Muscle of leg (tissue), 11 donors: ENCODE data around the gene GNB1L. TPM values are rescaled to one million over a fixed set of nuclear protein-coding genes. Genes with fewer than 3 reads are reported as not detected.

Experiments used
- DNase-seq: peaks from one replicate; pipeline ENCODE4 v3.0.0; 2013
- H3K27ac ChIP-seq: one replicate; pipeline ENCODE4 v1.5.1; 2013; ENCODE audit warnings: mild to moderate bottlenecking, low read length, control low read depth
- H3K27me3 ChIP-seq: one replicate; pipeline ENCODE4 v1.6.1; 2013; ENCODE audit warnings: low read length; ENCODE audit not compliant: control insufficient read depth, insufficient read depth
- H3K36me3 ChIP-seq: one replicate; pipeline ENCODE4 v1.6.1; 2013; ENCODE audit warnings: low read length; ENCODE audit not compliant: control insufficient read depth, insufficient read depth
- H3K4me1 ChIP-seq: one replicate; pipeline ENCODE4 v1.6.1; 2013; ENCODE audit warnings: low read length; ENCODE audit not compliant: control insufficient read depth, insufficient read depth
- H3K4me3 ChIP-seq: one replicate; pipeline ENCODE4 v1.5.1; 2013; ENCODE audit warnings: low read length, control low read depth
- H3K9me3 ChIP-seq: replicated peaks from 2 replicates; pipeline ENCODE4 v1.6.1; 2013; ENCODE audit warnings: low read depth, low read length; ENCODE audit not compliant: control insufficient read depth
- WGBS: methylation state at CpG from one replicate; pipeline ENCODE4 v1.1.5; 2013; ENCODE audit warnings: missing lambda C conversion rate; ENCODE audit not compliant: insufficient coverage; 5-methylcytosine and 5-hydroxymethylcytosine counted together
- polyA plus RNA-seq, 8 donors: library from polyadenylated mRNA; unstranded; fragments of 120-200 nt; gene quantifications; one replicate each; pipeline versions ENCODE4 v1.2.1 to v1.2.3, GENCODE V29; 2013; ENCODE audit warnings: inconsistent platforms in 1 of 8, low replicate concordance in 1 of 8; ENCODE audit not compliant: insufficient read length in 8 of 8, insufficient read depth in 1 of 8
- total RNA-seq: library from RNA; stranded (reverse); fragments of 120-200 nt; gene quantifications from one replicate; pipeline ENCODE4 v1.2.4, GENCODE V29; 2013

GNB1L gene
- total and polyA plus RNA-seq, 9 donors, result 3.0 to 6.9 (median 4.6) TPM

DNA sequence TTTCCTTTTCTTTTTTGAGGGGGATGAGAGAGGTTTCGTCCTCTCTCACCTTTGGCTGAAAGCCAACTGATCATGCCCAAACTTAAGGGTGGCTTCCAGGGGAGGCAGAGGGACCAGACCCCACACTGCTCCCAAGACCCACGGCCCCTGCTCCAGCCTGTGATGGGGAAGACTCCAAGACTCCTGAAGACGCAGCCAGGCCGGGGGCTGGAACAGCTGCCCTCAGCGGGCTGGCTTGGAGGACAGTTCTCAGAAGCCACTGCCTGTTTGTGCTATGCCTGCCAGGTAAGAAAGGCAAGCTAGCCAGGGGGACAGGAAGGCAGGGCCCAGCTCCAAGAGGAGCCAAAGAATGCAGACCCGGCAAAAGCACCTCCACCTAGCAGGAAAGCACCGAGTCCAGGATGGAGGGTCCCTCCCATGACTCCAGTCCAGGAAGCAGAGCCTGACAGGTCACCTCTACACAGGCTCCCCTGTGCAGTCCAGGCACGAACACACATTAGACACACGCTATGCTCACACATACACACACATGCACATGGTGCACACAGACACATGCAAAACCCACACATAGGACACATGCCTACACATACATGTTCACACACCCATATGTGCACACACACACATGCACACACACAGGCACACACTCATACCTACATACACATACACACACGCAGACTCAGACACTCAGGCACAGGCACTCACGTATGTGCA, 31.3 kb downstream of the GNB1L start:
- Histone ChIP-seq H3K27me3 (no peaks in the 10 kb centered on the region), H3K4me3 (no peak overlapping the region), H3K36me3 (no peaks in the 10 kb centered on the region), H3K27ac (no peak overlapping the region), H3K9me3 (no peaks in the 10 kb centered on the region), H3K4me1 (no peaks in the 10 kb centered on the region)
- WGBS, result 77% methylated on average over 9 of the region's 11 CpGs
- DNase-seq, result no peak

DNA sequence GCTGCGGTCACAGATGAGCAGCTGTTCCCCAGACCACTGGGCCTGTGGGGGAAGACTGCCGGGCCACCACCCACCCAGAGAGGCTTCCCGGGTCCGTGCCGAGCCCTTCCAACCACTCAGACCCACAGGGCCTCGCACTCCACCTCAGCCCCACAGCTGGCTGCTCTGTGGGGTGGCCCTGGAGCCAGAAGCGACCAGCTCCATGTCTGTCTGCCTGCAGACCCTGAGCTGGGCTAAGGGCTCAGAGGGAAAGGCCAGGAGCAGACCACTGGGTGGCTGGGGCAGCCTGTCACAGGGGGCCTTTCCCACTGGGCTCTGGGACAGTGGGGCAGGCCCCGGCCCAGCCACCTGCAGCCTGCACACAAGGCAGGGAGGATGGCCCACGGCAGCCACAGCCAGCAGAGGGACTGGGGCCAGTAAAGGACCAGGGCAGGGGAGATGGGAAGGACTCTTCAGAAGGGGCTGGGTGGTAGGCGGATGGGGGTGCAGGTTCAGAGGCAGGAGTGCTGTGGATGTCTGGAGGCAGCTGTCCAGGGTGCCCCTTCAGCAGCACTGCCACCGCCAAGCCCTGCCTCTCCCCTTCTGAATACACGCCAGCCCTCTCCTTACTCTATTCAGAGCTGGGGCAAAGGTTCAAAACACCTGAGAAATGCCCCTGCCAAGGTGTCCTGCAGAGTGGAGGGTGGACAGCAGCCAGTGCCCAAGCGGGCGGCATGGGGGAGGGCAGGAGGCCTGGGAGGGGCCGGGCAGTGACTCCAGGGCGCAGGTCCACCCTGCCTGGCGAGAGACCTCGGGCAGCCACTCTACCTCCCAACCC, 32.2 kb downstream of the GNB1L start:
- Histone ChIP-seq H3K36me3 (no peaks in the 10 kb centered on the region), H3K27me3 (no peaks in the 10 kb centered on the region), H3K4me3 (no peak overlapping the region), H3K9me3 (no peaks in the 10 kb centered on the region), H3K4me1 (no peaks in the 10 kb centered on the region), H3K27ac (no peak overlapping the region)
- no peak for DNase-seq
- WGBS, result 69% methylated on average over 13 of the region's 18 CpGs

DNA sequence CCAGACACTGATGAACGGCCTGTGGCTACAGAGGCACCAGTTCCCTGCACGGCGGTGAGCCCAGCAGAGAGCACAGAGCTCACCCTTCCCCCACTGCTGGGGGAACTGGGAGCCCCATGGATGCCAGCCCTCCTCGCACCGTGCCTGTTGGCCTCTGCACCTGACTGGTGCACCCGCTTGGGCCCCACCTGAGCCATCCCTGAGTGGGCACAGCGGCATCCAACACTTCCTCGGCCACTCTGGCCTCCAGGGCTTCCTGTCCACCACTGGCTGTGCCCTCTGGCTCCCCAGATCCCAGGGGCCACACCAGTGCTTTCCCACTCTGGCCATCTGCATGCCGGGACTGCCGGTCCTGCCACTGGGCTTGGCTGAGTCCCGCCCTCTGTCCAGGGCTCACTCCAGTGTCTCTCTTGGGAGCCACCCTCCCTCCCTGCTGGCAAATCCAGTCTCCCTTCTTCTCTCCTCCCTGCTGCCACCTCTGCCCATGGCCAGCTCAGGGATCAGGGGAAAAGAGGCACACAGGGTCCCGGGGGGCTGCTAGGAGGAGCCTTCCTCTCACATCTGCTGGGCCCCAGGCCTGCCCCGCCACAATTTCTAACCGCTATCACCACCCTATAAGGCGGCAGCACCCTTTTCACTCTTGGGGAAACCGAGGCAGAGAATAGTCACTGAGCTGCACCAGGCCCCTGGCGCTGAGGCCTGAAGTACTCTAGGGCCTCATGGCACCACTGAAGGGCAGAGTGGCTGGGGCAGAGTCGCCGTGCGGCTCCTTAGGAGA, 33.0 kb downstream of the GNB1L start:
- H3K27me3 ChIP-seq, result no peaks in the 10 kb centered on the region
- H3K4me3 ChIP-seq, result no peak overlapping the region
- H3K9me3 ChIP-seq, result no peaks in the 10 kb centered on the region
- H3K4me1 ChIP-seq, result no peaks in the 10 kb centered on the region
- no peak overlapping the region for H3K27ac ChIP-seq
- no peaks in the 10 kb centered on the region for H3K36me3 ChIP-seq
- WGBS, result 82% methylated on average over 17 of the region's 20 CpGs
- DNase-seq, result no peak

DNA sequence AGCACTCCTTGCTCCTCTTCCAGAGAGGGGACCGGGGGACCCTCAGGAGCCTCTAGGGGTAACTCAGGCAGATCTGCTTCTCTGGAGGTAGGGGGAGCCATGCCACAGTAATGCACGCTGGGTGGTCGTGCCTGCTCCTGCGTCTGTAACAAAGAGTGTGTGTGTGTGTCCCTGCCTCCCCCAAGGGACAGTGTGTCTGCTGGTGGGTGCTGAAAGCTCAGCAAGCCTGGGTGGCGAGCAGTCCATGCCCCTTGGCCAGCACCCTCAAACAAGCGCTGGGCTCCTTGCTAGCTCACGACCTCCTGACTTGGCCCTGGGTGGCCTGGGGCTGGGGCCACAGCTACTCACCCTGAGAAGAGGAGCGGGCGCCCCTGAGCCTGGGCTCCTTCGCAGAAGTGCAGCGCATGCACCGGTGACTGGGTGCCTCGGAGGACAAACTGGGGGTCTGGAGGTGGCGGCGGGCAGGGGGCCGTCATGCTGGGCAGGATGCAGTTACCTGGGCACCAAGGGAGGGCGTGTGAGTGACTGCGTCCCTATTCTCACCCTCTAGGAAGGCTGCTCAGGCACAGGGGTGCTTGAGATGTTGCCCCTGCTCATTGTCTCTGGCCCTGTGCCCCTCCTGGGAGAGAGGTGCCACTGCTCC, 33.7 kb downstream of the GNB1L start:
- H3K27me3 ChIP-seq, result no peaks in the 10 kb centered on the region
- no peak overlapping the region for H3K27ac ChIP-seq
- DNase-seq, result no peak
- no peaks in the 10 kb centered on the region for H3K4me1 ChIP-seq
- no peaks in the 10 kb centered on the region for H3K9me3 ChIP-seq
- 83% methylated on average over 18 of the region's 18 CpGs for WGBS
- no peak overlapping the region for H3K4me3 ChIP-seq
- no peaks in the 10 kb centered on the region for H3K36me3 ChIP-seq

DNA sequence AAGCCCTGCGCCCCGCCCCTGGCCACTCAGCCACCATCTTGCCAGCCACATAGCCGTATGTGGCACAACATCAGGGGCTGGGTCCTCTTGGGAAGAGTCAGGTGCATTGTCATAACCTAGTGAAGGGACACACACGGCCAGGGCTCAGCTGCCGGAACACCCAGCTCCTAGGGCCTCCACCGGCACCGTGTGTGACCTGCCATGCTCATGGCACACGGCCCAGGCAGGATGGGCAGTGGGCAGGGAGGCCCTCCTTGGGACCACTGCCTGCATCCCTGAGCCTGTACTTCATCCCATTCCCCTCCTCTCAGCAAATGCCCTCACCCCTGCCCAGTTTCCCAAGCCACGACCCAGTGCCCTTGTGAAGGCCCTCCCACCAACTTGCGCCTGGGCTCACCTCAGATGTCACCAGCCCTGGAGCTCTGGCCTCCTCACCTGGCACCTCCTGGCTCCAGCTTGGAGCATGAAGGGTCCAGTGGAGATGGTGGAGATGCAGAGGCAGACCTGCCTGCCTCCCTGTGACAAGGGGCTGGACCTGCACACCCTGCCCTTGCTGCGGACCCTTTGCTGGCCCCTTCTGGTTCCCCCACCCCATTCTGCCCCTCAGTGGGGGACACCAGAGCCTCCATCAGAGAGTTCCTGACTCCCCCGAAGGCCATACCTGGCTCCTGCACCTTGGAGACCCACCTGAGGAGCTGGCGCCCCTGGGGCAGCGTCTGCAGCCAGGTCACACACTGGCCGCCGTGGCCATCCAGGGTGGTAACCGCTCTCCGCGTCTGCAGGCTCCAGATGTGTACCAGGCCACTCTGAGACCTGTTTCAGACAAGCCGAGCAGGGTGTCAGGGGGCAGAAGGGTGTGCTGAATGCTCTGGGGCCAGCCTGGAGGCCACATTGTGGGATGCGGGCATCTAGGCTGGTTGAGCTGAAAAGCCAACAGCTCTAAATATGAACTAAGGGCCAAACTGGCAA, 34.5 kb downstream of the GNB1L start:
- H3K9me3 ChIP-seq, result no peaks in the 10 kb centered on the region
- H3K27me3 ChIP-seq, result no peaks in the 10 kb centered on the region
- H3K4me1 ChIP-seq, result no peaks in the 10 kb centered on the region
- H3K4me3 ChIP-seq, result no peak overlapping the region
- no peaks in the 10 kb centered on the region for H3K36me3 ChIP-seq
- DNase-seq, result no peak
- WGBS, result 90% methylated on average over 17 of the region's 21 CpGs
- no peak overlapping the region for H3K27ac ChIP-seq

DNA sequence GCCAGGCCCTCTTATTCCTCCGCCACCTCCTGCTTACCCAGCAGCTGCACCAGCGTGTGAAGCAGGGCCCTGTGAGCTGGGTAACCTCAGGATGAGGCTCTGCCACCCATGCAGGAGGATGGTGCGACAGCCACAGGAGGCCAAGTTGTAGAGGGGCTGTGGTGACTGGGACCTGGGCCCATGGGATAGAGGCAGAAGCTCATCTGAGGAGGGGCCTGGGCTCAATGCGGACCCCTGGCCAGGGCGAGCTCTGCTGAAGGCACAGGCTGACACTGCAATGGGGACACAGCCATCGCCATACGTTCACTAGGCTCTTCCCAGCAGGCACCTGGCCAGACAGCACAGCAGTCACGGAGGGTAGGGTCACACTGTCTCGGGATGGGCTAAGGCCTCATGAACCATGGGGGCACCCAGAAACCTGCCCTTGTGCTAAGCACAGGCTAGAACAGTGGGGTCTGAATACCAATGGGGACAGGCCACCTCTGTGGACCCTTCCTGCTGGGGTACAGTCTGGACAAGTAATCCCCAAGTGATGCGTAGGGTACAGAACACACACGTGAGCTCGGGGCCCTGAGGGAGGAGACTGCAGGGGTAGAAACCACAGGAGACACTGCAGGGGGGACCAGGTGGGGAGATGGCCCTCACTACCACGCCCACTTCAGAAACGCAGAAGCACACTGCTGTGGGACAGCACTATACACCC, 35.3 kb downstream of the GNB1L start:
- no peak overlapping the region for H3K27ac ChIP-seq
- 86% methylated on average over 13 of the region's 14 CpGs for WGBS
- no peak for DNase-seq
- no peak overlapping the region for H3K4me3 ChIP-seq
- H3K27me3 ChIP-seq, result no peaks in the 10 kb centered on the region
- H3K9me3 ChIP-seq, result no peaks in the 10 kb centered on the region
- H3K36me3 ChIP-seq, result no peaks in the 10 kb centered on the region
- H3K4me1 ChIP-seq, result no peaks in the 10 kb centered on the region

DNA sequence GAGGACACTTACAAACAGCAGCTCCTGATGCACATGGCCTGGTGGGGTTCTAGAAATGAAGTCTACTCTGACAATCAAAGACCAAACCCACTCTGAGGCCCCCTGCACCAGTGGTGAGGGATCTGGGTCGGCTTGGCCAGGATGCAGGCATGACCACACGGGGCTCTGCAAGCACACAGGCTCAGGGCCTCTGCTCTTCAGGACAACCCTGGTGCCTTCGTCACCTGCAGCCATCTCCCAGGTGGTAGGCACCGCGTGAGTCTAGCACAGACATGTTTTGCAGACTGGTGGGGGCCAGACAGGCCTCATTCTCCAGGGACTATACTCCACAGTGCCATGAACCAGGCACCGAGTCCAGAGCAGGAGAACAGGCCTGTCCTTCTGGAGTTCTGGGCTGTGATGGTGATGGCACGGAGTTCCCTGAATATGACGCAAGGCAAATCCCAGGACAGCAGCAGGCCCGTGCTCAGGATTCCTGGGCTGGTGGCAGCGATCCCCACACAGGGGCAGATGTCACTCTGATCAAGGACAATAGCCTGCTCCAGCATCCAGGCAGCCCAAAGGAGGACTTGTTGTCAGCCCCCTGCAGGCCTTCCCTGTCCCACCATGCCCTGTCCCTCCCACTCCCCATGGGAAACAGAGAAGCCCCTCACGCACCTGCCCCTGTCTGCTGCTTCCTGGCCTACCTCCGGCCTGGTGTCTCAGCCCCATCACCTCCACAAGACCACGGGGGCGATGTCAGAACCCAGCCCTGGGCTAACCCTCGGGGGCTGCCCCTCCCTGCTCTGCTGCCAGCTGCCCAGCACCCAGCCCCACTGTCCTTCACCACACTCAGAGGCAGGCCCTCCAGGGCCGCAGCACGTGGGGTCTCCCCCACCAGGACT, 36.1 kb downstream of the GNB1L start:
- no peaks in the 10 kb centered on the region for H3K4me1 ChIP-seq
- H3K9me3 ChIP-seq, result no peaks in the 10 kb centered on the region
- no peak overlapping the region for H3K27ac ChIP-seq
- no peaks in the 10 kb centered on the region for H3K36me3 ChIP-seq
- H3K4me3 ChIP-seq, result no peak overlapping the region
- WGBS, result 81% methylated on average over 15 of the region's 17 CpGs
- no peak for DNase-seq
- H3K27me3 ChIP-seq, result no peaks in the 10 kb centered on the region

DNA sequence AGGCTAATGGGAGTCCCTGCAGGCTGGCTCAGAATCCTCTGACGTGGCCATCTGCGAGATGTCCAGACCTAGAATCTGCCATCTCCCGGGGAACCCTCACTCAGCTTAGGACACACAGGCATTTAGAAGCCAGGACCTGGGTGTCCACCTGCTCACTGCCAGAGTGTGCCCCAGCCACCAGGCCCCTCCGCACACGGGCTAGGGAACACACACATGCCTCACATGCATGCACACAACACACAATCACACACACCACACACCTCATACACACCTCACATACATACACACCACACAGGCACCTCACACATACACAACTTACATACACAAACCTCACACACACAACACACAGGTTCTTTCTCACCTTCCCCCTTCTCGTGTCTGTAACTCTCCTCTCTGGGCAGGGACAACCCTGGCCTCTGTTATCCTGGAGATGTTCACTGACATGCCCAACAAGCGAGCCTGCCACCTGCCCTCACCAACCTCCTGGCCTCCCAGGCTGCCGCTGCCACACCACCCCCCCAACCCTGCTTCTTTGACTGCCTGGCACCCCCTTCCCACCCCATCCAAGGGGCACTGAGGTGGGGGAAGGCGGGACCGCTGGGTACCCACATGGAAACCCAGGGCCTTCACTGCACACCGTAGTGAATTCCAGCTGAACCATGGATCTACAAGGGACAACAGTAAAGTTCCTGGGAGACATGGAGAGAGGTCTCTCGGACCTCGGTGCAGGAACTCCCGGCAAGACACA, 38.1 kb downstream of the GNB1L start:
- no peaks in the 10 kb centered on the region for H3K27me3 ChIP-seq
- 82% methylated on average over 8 of the region's 14 CpGs for WGBS
- H3K4me1 ChIP-seq, result peaks cover 5% of the 10 kb centered on the region
- H3K36me3 ChIP-seq, result no peaks in the 10 kb centered on the region
- no peak for DNase-seq
- H3K9me3 ChIP-seq, result no peaks in the 10 kb centered on the region
- no peak overlapping the region for H3K27ac ChIP-seq
- H3K4me3 ChIP-seq, result no peak overlapping the region
